Pancreas (tissue), 10 donors: Measurements from ENCODE around the gene TMIGD3. TPM values are rescaled to one million over a fixed set of nuclear protein-coding genes. Genes with fewer than 3 reads are reported as not detected.
A peak's percentile ranks its signal among the peaks of the same experiment; 100 is the strongest.

ENCODE experiments used
- ATAC-seq, 4 donors: fragments of 200-7000 bp; cut with Tn5 transposase; one replicate each; pipeline versions ENCODE4 v1.8.0 to v1.9.1; 2020; ENCODE audit warnings: mild to moderate bottlenecking in 4 of 4, moderate library complexity in 4 of 4
- DNase-seq, 6 donors: peaks; one replicate each; pipeline ENCODE4 v3.0.0-alpha.2; 2020
- FAIRE-seq: peaks from 2 replicates; lab custom pipeline; 2012; peaks lifted over from hg19 to GRCh38; lab: Jason Lieb, UNC
- H3K27ac ChIP-seq, 4 donors: fragments of 200-600 bp; sonication (generic); 1 replicate in 3 of 4; 2 replicates in 1 of 4; pipeline versions ENCODE4 v1.5.0 to v1.8.0; 2020
- H3K27me3 ChIP-seq, 4 donors: fragments of 200-600 bp; one replicate each; pipeline ENCODE4 v1.8.0; 2021
- H3K36me3 ChIP-seq, 3 donors: fragments of 200-600 bp; sonication (generic) in 1 of 3; one replicate each; pipeline versions ENCODE4 v1.5.0 to v1.8.0; 2020 to 2021
- H3K4me1 ChIP-seq, 3 donors: fragments of 200-600 bp; one replicate each; pipeline ENCODE4 v1.8.0; 2021
- H3K4me3 ChIP-seq, 4 donors: fragments of 200-600 bp; sonication (generic) in 2 of 4; one replicate each; pipeline versions ENCODE4 v1.5.0 to v1.8.0; 2020 to 2021
- H3K9me3 ChIP-seq, 4 donors: fragments of 200-600 bp; one replicate each; pipeline ENCODE4 v1.8.0; 2021
- CTCF ChIP-seq, 4 donors: fragments of 200-600 bp; sonication (generic) in 3 of 4; IDR thresholded peaks; one replicate each; pipeline versions ENCODE4 v1.5.0 to v1.8.0; 2021; ENCODE audit warnings: antibody characterized with exemption in 4 of 4
- WGBS, 2 donors: extraction: QIAGEN DNeasy Blood & Tissue Kit; methylation state at CpG; one replicate each; pipeline ENCODE4 v1.1.7; 2013; 5-methylcytosine and 5-hydroxymethylcytosine counted together
- intact Hi-C, 3 donors: fragments of 100-400 bp; cut with DNase I; formaldehyde crosslinking; loops; one replicate each; pipeline versions ENCODE4 v1.11.1 to v1.14.2; 2022
- polyA plus RNA-seq, 2 donors: library from polyadenylated mRNA; stranded (reverse); fragments of 200-250 nt; gene quantifications; one replicate each; pipeline ENCODE4 v1.2.3, GENCODE V29; 2013
- total RNA-seq, 6 donors: library from RNA; stranded (reverse); fragmentation: NEBNext Ultra II Directional in 4 of 6; extraction: Animal tissue kit (Norgen Biotek cat#: 25700) in 4 of 6; gene quantifications; one replicate each; pipeline versions ENCODE4 v1.2.1 to v1.2.4, GENCODE V29; 2021 to 2023
- donor health status: healthy with polysubstance abuse.
- donor health status: DM: no; HTN: no; CAD: no; lungs with moderate emphysema.
- donor health status: DM: no; HTN: no; CAD: no.
- donor health status: control.
- donor health status: control.
- donor health status: Bipolar disorder and iron deficiency.
- donor health status: DM: yes; HTN: yes; CAD: no.
- donor health status: DM: no; HTN: no; CAD: no.
- donor health status: DM: no; HTN: no; CAD: no.
- donor health status: DM: yes; HTN: yes; CAD: no.

Gene TMIGD3
- total and polyA plus RNA-seq, 8 donors, result 0.25 to 3.7 (median 1.1) TPM; not detected in 2

DNA sequence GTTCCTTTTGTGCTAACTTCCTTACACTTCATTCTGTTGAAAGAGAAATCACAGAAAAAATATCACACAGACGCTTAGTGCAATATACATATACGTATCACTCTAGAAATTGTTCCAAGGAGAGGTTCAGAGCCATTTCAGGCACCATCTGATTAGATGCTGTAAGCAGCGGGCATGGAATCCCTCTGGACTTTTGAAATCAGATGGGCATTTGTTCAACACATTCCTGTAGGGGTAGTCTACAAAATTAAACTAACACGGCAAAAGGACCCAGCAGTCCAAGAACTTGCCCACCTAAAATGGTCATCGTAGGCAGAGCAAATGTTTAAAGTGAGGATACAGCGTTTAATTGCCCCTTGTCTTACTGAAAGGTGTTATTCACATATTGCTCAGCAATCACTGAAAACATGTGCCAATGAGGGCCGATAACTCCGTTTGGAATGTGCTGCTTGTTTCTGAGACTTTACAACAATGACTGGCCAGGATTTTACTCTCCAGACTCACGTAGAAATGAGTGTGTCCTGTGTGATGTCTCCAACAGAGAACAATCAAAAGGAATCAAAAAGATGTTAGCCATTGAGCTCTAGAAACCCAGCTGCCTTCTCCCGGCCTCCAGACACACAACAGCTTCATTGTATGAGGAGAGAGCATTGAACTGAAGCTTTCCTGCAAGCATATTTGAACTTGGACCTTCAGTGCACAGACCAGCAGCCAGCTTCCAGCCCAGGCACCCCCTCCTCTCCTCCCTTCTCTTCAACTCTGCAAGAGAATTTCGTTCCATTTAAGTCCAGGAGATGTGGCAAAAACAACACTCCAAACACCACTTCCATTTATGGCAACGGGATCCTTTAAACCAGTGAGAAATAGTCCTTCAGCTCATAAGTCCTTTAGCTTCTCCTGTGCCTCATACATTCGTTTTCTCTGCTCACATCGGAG, 32.1 kb upstream of the TMIGD3 start:
- Histone ChIP-seq H3K27ac (no peak overlapping the region), H3K4me3 (no peak overlapping the region), H3K9me3 (no peaks in the 10 kb centered on the region), H3K4me1 (no peaks in the 10 kb centered on the region), H3K36me3 (no peaks in the 10 kb centered on the region), H3K27me3 (no peaks in the 10 kb centered on the region)
- ATAC-seq (peak in 2 of 4 donors; percentile 25 to 64), DNase-seq (no peak), FAIRE-seq (no peak)
- TF ChIP-seq CTCF (IDR thresholded peaks at IDR 0.05), result no peak
- intact Hi-C loops, result no loop called here
- 40 to 46% methylated on average over 14 of the region's 14 CpGs for WGBS, 2 donors

DNA sequence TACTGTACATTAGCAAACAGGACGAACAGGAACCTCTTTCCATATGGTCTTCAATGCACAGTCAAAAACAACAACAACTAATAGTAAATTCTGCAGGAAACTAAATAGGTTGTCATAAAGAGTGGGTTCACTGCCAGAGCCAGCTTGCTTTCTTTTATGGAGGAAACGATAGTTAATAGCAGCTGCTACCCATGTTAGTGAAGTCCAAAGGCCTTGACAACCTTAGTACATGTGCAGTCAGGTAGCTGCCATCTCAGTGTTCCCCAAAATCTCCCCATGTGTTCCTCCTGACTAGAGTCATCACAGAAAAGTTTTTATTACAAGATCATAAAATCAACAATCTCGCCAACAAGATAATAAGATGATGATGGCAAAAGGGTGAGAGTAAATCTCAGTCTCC, 16.6 kb upstream of the TMIGD3 start:
- Histone ChIP-seq H3K36me3 (no peaks in the 10 kb centered on the region), H3K9me3 (no peaks in the 10 kb centered on the region), H3K27me3 (no peaks in the 10 kb centered on the region), H3K27ac (no peak overlapping the region), H3K4me3 (no peak overlapping the region), H3K4me1 (no peaks in the 10 kb centered on the region)
- intact Hi-C loops, result no loop called here
- WGBS, 2 donors, result 91 to 92% methylated on average over 3 of the region's 3 CpGs
- TF ChIP-seq CTCF (IDR thresholded peaks at IDR 0.05), result no peak
- FAIRE-seq, result no peak
- DNase-seq, result no peak
- no peak for ATAC-seq

GRCh38 chr1:111517469-111518225, 14.2 kb upstream of the TMIGD3 start:
- H3K4me1 ChIP-seq, result no peaks in the 10 kb centered on the region
- no peak overlapping the region for H3K27ac ChIP-seq
- no peak for TF ChIP-seq CTCF (IDR thresholded peaks at IDR 0.05)
- no peaks in the 10 kb centered on the region for H3K27me3 ChIP-seq
- WGBS, 2 donors, result 79 to 86% methylated on average over 1 of the region's 1 CpG
- intact Hi-C loops, result loop anchor here in 1 of 3 donors (10.0 kb wide), 1 partner anchor 127 kb away; no protein-coding TSS in a partner anchor
- DNase-seq (no peak), FAIRE-seq (no peak), ATAC-seq (no peak)
- H3K4me3 ChIP-seq, result no peak overlapping the region
- H3K36me3 ChIP-seq, result no peaks in the 10 kb centered on the region
- no peaks in the 10 kb centered on the region for H3K9me3 ChIP-seq

- ATAC-seq (peak; percentile 35 to 68 (median 58)), FAIRE-seq (no peak), DNase-seq (peak in 1 of 6 donors; percentile 14)
- no peaks in the 10 kb centered on the region for H3K27me3 ChIP-seq
- TF ChIP-seq CTCF (IDR thresholded peaks at IDR 0.05), result peak in 1 of 4 donors; percentile 8
- H3K36me3 ChIP-seq, result no peaks in the 10 kb centered on the region
- no peaks in the 10 kb centered on the region for H3K4me1 ChIP-seq
- no peaks in the 10 kb centered on the region for H3K9me3 ChIP-seq
- intact Hi-C loops, result loop anchor here in 1 of 3 donors (10.0 kb wide), 1 partner anchor 129 kb away; no protein-coding TSS in a partner anchor
- peak overlapping the region in 2 of 4 donors; percentile 37 to 57 for H3K27ac ChIP-seq
- 40% methylated on average over 13 of the region's 13 CpGs for WGBS, 2 donors
- H3K4me3 ChIP-seq, result peak overlapping the region in 2 of 4 donors; percentile 6 to 33
Measured at GRCh38 chr1:111516005-111516535, 12.6 kb upstream of the TMIGD3 start.
